ENCODE results near the gene TTC7B.
"Not testable (repeated sequence)": the region's sequence is repeated elsewhere in the genome, so short reads cannot be mapped to it uniquely, and the experiment has no call there.

The TTC7B gene

DNA sequence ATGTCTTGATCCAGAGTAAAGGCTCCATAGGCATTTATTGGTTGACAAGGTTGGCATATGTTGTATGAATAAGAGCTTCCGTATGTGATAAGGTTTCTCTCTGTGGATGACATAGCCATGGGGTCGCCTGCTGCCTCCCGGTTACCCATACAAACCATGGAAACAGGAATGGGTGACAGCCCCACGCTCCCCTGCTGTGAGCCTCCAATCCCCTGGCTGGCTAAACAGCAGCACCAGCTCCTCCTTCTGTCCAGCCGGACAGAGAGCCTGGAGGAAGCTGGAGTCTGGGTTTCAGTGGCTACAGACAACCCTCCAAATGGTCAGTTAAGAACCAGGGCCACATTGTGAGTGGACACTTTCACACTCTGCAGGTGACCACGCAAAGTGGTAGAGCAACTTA lies 288.3 kb downstream of the TTC7B start:
- TF ChIP-seq, protein P1, sequence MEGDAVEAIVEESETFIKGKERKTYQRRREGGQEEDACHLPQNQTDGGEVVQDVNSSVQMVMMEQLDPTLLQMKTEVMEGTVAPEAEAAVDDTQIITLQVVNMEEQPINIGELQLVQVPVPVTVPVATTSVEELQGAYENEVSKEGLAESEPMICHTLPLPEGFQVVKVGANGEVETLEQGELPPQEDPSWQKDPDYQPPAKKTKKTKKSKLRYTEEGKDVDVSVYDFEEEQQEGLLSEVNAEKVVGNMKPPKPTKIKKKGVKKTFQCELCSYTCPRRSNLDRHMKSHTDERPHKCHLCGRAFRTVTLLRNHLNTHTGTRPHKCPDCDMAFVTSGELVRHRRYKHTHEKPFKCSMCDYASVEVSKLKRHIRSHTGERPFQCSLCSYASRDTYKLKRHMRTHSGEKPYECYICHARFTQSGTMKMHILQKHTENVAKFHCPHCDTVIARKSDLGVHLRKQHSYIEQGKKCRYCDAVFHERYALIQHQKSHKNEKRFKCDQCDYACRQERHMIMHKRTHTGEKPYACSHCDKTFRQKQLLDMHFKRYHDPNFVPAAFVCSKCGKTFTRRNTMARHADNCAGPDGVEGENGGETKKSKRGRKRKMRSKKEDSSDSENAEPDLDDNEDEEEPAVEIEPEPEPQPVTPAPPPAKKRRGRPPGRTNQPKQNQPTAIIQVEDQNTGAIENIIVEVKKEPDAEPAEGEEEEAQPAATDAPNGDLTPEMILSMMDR (IDR thresholded peaks at IDR 0.05; ENCODE audit: insufficient read depth, low read length, missing control alignments), result no peak
- H3K4me3 ChIP-seq (ENCODE audit: low read depth, low read length), result no peak overlapping the region

DNA sequence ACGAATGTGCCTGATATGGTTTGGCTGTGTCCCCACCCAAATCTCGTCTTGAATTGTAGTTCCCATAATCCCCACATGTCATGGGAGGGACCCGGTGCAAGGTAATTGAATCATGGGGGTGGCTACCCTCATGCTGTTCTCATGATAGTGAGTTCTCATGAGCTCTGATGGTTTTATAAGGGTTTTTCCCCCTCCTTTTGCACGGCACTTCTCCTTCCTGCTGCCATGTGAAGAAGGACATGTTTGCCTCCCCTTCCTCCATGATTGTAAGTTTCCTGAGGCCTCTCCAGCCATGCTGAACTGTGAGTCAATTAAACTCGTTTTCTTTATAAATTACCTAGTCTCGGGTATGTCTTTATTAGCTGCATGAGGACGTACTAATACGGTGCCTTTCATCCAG lies 289.7 kb downstream of the TTC7B start:
- DNase-seq (ENCODE audit: low read depth, low spot score); POLR2A ChIA-PET; H3K4me3 ChIP-seq (ENCODE audit: low read depth, low read length): not testable (repeated sequence)
- CTCF ChIA-PET, result interaction anchor here (1.3 kb wide), 1 partner anchor 10 kb away, joined by 3 read pairs; no protein-coding TSS in a partner anchor

More for the DNA sequence above, 288.3 kb downstream of the TTC7B start:
- ChIA-PET CTCF (interaction anchor here (1.3 kb wide), 1 partner anchor 11 kb away, joined by 3 read pairs; no protein-coding TSS in a partner anchor), POLR2A (no interaction called here)
- no peak for DNase-seq (ENCODE audit: low read depth, low spot score)

DNA sequence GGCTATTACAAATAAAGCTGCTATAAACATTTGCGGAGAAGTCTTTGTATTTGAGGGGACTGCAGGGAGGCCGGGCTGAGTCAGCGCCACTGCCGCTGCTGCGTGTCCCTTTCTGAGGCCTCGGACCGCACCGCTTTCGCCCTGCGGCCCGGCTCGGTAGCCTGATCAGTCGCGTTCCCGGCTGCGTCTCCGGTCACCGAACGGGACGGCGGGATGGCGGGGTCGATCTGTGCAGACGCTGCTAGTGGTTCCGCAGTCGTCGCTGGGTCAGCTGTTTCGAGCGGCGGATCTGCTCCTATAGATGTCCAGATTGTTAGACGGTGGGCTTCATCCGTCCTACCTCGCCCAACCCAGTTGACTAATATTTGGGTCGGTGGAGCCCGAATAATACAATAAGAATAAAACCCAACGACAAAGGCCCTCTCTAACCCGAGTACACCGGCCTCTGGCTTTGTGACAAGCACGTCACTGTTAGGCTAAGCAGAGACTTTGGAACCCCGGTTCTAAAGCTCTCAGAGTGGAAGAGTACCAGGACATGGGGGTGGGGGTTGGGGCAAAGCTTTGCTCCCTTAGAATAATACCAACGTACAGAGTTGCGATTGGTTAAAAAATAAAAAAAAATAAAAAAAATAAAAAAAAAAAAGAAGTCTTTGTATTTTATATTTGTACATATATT lies 290.7 kb downstream of the TTC7B start:
- CTCF ChIA-PET; POLR2A ChIA-PET; H3K4me3 ChIP-seq (ENCODE audit: low read depth, low read length); DNase-seq (ENCODE audit: low read depth, low spot score): not testable (repeated sequence)

DNA sequence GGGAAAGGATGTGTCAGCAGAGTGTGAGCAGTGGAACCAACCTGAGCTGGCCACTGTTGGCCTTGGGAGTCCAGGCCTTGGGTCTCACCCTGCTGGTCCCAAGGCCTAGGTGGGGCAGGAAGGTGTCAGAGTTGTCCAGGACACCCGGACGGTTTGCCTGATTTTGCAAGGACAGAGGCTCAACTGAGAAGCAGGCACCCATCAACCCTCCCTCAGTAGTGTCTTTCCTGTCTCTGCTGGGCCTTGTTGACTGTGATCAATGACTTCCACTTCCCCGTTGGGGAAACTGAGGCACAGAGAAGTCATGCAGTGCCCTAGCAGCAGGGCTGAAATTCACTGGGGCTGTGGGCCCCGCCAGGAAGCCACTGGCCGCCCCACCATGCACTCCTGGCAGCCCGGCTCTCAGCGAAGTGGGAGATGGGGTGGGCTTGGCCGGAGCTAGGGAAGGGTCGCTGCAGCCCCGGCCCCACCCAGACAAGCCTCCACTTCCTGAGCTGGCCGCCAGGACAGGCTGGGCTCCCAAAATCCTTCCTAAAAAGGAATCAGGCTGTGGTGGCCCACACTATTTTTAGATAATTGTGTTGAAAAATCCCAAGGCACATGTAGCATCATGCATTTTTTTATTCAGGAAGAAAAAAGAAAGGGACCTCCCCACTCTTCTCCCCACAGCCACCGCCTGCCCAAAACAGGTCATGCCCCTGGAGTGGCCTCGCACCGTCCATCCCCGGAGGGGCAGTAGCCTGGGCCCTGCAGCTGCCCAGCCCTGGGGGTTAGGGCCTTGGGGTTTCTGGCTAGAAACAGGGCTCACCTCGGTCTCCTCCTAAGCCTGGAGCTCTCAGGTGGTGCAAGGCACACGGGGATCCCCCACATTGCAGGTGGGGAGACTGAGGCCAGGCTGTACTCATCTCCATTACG lies 292.0 kb downstream of the TTC7B start:
- TF ChIP-seq, protein P1 (IDR thresholded peaks at IDR 0.05; ENCODE audit: insufficient read depth, low read length, missing control alignments), result no peak
- CTCF ChIA-PET, result no interaction called here
- no peak overlapping the region for H3K4me3 ChIP-seq (ENCODE audit: low read depth, low read length)
- DNase-seq (ENCODE audit: low read depth, low spot score), result no peak
- POLR2A ChIA-PET, result no interaction called here

DNA sequence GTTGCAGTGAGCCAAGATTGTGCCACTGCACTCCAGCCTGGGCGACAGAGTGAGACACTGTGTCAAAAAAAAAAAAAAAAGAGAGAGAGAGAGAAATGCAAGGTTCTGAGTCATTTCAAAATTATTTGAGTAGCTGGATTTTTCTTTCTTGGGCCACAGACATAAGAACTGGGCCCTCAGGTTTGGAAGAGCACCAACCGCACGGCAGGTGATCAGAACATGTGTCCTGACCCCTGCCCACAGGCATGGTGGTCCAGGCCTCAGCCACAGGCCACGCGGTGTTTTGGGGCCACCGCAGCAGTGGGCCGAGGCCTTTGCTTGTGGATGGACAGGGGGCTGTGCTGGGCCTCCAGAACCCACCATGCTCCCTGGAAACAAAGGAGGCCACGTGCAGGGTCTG lies 292.7 kb downstream of the TTC7B start:
- ChIA-PET POLR2A (interaction anchor here (1.2 kb wide), 1 partner anchor 126 kb away, joined by 3 read pairs; no protein-coding TSS in a partner anchor), CTCF (no interaction called here)
- TF ChIP-seq, protein P1 (IDR thresholded peaks at IDR 0.05; ENCODE audit: insufficient read depth, low read length, missing control alignments), result no peak
- DNase-seq (ENCODE audit: low read depth, low spot score), result no peak
- H3K4me3 ChIP-seq (ENCODE audit: low read depth, low read length), result no peak overlapping the region

DNA sequence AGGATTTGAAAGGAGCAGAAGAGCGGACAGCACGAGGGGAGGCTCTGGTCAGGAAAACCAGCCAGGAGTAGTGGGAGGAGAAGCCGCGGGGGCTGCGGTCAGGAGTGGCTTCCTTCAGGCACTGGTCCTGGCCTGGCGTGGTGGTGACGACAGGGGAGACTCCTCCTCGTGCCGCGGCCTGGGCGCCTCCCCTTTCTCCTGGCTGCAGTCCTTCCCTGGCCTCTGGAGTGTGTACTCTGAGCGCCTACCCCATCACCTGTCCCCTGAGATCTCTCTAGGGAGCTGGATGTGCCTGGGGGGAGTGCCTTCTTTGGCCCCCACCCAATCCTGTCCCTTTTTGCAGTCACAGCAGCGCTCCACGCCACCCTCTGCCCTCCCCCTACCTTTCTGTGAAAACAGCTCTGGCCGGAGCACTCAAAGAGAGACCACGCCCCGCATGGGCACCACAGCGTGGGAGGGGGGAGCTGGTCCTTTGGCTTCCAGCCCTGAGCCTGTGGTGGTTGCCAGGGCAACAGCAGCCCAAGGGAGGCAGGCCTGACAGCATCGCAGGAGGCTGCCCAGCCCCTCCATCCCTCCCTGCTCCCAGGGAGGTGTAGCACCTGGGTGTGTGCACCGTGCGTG lies 293.5 kb downstream of the TTC7B start:
- POLR2A ChIA-PET, result interaction anchor here (1.2 kb wide), 1 partner anchor 125 kb away, joined by 3 read pairs; no protein-coding TSS in a partner anchor
- CTCF ChIA-PET, result interaction anchor here (1.9 kb wide), 1 partner anchor 175 kb away, joined by 5 read pairs; no protein-coding TSS in a partner anchor
- TF ChIP-seq, protein P1 (IDR thresholded peaks at IDR 0.05; ENCODE audit: insufficient read depth, low read length, missing control alignments), result no peak
- no peak overlapping the region for H3K4me3 ChIP-seq (ENCODE audit: low read depth, low read length)
- no peak for DNase-seq (ENCODE audit: low read depth, low spot score)
